GM18907 (cell line): ENCODE measurements around the gene CYP2F1.
"Not testable (repeated sequence)": the region's sequence is repeated elsewhere in the genome, so short reads cannot be mapped to it uniquely, and the experiment has no call there.

ENCODE experiments used
- ATAC-seq: cut with Tn5 transposase; IDR thresholded peaks from one replicate; pipeline ENCODE4 v1.9.1; 2021; ENCODE audit warnings: mild to moderate bottlenecking, moderate library complexity; ENCODE audit not compliant: unreplicated experiment

CYP2F1 gene

DNA sequence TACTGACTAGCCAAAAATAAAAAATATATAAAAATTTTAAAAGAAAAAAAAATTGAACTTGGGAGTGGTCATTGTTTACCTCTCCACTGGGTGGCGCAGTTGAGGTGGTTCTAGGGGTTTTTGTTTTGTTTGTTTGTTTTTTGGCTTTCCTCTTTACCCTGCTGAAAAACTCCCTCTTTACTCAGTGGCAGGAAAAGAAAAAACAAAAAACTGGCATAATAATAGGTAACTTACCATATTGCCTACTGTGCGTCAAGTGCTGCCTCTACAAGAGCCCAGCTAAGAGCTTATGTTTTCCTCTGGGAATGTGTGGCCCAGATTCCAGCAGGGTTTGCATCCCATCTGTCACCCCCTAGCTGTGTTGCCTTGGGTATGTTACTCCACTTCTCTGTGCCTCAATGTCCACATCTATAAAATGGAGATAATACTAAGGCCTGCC is 12.6 kb downstream of the CYP2F1 start:
- ATAC-seq: not testable (repeated sequence)

DNA sequence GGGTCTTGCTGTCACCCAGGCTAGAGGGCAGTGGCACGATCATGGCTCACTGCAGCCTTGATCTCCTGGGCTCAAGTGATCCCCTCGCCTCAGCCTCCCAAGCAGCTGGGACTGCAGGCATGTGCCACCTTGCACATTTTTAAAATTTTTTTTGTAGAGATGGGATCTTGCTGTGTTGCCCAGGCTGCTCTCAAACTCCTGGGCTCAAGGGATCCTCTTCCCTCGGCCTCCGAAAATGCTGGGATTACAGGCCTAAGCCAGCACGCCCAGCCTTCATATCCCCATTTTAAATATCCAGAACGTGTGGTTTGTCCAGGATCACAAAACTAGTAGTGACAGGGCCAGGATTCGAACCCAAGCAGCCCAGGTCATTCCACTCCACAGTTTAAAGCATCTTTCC is 13.1 kb downstream of the CYP2F1 start:
- ATAC-seq: not testable (repeated sequence)

DNA sequence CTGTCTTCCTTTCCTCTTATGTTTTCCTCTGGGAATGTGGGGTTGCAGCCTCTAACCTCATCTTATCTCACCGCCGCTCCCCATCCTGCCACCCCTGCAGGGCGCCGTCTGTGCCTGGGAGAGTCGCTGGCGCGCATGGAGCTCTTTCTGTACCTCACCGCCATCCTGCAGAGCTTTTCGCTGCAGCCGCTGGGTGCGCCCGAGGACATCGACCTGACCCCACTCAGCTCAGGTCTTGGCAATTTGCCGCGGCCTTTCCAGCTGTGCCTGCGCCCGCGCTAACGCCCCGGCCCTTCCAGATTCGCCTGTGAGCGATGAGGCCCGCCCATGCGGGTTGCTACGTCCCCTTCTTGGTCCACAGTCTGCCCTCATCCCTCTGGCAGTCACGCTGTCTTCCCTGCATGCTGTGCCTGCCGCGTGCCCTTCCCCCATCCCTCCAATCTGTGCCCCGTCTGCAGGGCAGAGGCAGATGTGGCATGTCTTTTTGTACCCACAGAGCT is 13.6 kb downstream of the CYP2F1 start:
- ATAC-seq: not testable (repeated sequence)

DNA sequence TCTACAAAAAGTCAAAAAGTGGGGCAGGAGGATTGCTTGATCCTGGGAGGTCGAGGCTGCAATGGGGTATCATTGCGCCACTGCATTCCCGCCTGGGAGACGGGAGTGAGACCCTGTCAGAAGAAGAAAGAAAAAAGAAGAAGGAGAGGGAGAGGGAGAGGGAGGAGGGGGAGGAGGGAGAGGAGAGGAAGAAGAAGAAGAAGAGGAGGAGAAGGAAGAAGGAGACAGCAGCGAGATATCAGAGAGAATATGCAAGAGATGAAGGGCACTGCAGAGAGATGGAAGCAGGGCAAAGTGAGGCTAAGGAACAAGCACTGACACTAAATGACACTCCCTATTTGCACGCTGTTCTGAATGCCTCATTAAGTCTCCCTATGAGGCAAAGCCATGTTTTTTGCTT is 14.5 kb downstream of the CYP2F1 start:
- ATAC-seq: no peak

DNA sequence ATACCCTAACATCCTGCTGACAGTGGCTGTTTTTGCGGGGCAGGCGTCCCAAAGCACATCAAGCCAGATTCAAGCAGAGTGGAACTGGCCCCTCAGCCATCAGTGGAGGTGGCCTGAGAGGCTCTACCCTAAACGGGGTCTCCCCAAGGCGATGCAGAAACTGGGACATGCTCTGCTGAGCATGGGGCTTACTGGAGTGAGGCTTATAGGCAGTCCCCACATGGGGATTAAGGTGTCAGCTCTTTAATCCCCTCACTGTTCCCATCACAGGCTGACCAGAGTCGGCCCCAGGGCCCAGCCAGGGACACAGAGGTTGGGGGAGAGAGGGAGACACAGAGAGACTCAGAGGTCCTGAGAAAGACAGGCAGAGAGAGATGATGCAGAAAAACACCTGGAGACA is 17.0 kb downstream of the CYP2F1 start:
- no peak for ATAC-seq

DNA sequence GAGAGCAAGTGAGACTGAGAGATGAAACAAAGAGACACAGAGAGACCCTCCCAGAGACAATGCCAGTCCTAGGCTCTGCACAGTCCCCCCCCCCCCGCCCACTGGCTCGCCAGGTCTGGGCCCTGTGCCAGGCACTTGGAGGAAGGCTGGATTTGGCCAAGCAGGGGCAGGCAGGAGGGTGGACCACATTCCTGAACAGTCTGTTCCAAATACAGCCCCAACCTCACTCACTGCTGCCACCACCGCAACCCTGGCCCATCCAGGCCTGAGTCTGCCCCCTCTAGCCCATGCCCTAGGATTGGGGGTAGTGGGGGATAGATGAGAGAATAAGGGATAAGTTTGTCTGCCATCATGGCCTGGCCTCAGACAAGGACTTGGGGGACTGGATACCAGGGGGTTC is 19.0 kb downstream of the CYP2F1 start:
- ATAC-seq: no peak

DNA sequence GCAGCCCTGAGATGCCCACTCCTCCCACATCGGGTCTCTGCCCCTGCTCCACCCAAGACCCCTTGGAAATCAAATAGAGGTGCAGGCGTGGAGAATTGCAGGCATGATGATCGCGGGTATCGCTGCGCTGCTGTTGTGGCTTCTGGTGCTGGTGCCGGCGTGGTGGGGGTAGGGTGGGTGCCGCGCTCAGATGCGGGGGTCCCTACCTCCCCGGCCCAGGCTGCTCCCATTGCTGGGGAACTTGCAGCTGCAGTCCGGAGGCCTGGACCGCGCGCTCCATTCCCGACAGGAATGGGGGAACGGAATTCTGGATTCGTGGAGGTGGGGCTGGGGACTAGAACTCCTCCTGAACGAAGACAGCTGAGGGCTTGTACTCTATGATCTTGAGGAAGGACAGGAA is 20.4 kb downstream of the CYP2F1 start:
- no peak for ATAC-seq

DNA sequence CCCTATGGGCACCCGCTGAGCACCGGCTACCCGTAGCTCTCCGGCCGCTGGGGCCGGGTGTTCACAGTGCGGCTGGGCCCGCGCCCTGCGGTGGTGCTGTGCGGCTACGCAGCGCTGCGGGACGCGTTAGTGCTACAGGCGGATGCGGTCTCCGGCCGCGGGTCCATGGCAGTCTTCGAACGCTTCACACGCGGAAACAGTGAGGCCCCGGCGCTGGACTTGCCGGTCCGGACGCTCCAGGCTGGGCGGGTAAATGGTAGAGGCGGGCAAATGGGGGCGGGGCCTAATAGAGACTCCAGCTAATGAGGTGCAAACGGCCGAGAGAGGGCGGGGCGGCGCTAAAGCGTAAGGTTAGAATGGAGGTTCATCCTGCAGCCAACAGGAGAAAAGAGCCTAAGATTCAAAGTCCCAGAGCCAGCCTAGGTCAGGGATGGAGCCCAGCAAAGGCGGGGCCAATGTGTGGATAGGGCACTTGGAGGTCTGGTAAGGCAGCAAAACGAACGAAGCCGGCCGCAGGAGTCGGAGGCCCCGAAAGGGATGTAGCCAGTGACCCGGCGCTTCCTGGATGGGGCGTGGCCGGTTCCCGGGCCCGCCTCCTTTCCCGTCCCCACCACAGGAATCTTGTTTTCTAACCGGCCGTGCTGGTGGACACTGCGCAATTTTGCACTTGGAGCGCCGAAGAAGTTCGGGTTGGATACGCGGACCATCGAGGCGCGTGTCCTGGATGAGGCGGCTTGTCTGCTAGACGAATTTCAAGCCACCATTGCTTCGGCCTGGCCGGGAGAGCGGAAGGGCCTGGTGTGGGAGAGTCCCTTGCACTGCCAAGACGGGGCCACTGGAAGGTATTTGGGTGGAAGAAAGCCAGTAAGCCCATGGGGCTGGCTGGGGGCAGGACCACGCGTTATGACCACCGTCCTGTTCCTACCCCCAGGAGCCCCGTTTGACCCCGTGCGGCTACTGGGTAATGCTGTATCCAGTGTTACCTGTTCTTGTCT is 21.5 kb downstream of the CYP2F1 start:
- not testable (repeated sequence) for ATAC-seq

DNA sequence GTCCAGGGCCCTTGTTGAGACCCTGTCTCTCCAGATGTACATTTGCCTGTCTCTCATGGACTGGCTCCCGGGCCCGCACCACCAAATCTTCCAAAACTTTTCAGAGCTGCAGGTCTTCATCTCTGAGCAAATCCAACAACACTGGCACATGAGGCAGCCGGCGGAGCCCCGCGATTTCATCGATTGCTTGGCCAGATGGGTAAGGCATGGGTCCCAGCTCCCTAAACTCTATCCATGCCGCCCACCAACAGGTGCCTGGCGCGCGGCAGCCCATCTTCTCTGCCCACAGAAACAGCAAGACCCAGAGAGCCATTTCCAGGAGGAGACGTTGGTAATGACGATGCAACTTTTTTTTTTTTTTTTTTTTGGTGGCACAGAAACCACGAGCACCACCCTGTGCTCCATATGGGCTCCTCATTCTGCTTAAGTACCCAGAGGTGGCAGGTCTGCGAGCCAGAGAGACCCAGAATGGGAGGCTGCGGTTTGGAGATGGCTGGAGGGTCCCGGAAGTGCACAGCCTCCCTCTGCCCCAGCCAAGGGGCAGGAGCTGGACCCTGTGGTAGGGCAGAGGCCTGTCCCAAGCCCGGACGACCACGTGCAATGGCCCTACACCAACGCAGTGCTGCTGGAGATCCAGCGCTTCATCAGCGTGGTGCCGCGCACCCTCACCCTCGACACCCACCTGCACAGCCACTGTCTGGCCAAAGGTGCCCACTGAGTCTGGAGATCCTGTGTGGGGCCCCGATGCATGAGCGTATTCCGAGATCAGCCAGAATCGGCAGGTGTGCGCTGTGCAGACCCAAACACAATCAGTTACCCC is 22.6 kb downstream of the CYP2F1 start:
- no peak for ATAC-seq

DNA sequence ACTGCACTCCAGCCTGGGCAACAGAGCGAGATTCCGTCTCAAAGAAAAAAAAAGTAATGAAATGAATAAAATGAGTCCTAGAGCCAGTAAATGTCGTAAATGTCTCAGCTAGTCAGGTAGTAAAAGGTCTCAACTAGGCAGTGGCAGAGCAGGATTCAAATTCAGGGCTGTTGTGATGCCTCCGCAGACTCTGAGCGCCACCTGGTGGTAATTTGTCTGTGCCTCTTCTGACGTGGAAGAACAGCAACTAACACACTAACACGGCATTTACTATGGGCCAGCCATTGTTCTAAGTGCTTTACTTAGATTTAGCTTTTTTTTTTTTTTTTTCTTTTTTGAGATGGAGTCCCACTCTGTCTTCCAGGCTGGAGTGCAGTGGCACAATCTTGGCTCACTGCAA is 30.2 kb downstream of the CYP2F1 start:
- no peak for ATAC-seq

DNA sequence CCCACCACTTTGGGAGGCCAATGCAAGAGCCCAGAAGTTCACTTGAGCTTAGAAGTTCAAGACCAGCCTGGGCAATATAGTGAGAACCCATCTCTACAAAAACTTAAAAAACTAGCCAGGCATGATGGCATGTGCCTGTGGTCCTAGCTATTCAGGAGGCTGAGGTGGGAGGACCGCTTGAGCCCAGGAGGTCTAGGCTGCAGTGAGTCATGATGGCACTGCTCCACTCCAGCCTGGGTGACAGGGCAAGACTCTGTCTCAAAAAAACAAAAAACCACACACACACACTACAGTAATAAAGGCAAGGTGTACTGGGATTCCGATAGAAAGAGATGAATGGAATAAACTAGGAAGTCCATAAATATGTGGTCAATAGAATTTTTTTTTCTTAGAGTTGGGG is 35.6 kb downstream of the CYP2F1 start:
- no peak for ATAC-seq

DNA sequence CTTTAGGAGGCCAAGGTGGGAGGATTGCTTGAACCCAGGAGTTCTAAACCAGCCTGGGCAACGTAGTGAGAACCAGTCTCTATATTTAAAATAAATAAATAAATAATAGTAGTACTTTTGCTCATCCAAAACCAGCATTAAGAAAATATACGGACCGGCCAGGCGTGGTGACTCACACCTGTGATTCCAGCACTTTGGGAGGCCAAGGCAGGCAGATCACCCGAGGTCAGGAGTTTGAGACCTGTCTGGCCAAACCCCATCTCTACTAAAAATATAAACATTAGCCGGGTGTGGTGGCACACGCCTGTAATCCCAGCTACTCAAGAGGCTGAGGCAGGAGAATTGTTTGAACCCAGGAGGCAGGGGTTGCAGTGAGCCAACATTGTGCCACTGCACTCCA is 36.8 kb downstream of the CYP2F1 start:
- not testable (repeated sequence) for ATAC-seq

DNA sequence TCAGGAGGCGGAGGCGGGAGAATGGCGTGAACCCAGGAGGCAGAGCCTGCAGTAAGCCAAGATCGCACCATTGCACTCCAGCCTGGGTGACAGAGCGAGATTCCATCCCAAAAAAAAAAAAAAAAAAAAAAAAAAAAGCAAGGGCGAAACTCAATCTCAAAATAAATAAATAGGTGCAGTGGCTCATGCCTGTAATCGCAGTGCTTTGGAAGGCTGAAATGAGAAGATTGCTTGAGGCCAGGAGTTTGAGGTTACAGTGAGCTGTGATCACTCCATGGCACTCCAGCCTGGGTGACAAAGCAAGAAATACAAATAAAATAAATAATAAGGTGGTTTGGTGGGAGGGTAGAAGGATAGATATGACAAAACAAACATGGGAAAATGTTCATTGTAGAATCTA is 39.8 kb downstream of the CYP2F1 start:
- ATAC-seq: no peak

DNA sequence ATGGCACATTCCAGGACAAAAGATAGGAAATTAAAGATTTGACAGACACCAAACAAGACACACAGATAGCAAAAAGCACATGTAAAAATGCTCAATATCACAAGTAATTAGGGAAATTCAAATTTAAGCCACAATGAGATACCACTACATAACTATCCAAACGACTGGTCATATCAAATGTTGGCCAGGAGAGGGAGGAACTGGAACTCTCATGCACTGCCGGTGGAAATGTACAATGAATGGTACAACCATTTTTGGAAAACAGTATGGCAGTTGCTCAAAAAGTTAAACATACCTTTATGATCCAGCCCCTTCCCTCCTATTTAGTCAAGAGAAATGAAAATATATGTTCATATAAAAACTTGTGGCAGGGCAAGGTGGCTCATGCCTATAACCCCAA is 42.0 kb downstream of the CYP2F1 start:
- no peak for ATAC-seq

DNA sequence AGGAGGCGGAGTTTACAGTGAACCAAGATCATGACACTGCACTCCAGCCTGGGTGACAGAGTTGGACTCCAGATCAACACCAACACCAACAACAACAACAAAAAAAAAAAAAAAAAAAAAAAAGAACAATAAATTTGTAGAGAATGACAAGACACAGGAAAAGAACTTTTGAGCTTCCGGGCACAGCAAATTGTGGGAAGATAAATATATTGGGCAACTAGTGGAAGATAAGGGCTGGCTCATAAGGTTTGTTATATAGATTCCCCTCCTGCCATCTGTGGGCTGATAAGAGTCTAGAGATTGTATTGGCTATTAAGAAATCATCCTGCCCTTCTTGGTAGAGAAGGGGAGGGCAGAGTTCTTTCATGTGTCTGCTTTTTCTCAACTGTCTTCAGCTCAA is 45.6 kb downstream of the CYP2F1 start:
- ATAC-seq: no peak

DNA sequence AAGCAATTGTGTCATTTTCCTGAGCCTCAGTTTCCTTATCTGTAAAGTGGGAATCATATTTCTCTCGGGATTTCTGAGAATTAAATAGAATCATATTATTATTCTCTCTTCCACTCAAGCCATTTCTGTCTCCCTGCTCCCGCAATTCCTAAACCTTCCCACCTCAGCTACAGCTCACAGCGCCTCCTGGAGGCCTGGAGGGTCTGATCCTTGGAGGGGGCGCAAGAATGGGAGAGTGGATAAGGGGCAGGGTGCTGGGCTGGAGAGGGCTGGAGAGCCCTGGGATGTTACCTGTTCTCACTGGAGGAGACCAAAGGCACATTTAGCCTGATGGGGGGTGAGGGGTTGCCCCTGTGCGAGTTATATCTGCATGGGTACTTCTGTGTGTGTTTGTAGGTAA is 47.7 kb downstream of the CYP2F1 start:
- no peak for ATAC-seq

DNA sequence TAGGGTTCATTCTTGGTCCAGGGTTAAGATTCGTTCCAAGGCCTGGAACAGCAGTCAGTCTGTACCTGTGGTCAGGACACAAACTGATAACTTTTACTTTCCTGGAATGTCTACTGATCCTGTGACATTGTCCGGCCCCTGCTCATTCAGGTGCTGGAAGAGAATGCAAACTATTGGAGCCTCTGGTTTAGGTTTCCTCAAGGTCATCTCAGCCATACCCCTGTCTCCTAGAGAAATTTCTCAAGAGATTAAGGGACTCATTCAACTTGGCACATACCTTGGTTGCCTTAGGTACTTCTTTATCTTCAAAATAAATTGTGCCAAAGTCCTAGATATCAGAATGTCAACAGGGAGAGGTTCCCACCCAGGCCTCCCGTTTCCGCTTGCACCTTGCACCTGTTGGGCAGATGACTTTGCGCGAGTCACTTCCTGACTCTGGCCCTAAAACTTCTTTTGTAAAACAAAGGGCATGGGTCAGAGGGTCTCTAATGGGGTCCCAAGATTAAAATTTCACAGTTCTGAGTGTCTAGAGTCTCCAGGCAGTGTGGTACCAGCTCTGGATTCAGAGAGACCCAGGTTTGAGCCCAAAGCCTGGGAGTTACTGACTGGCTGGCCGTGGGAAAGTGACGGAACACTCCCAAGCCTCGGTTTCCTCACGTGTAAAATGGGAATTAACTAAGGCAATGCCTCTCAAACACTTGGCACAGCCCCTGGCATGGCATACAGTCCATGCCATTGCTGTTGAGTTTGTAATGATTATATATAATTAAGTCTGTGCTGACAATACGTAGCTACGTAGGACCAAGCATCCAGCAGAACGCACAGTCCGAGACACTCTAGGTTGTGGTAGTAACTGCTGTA is 52.9 kb downstream of the CYP2F1 start:
- ATAC-seq: no peak

DNA sequence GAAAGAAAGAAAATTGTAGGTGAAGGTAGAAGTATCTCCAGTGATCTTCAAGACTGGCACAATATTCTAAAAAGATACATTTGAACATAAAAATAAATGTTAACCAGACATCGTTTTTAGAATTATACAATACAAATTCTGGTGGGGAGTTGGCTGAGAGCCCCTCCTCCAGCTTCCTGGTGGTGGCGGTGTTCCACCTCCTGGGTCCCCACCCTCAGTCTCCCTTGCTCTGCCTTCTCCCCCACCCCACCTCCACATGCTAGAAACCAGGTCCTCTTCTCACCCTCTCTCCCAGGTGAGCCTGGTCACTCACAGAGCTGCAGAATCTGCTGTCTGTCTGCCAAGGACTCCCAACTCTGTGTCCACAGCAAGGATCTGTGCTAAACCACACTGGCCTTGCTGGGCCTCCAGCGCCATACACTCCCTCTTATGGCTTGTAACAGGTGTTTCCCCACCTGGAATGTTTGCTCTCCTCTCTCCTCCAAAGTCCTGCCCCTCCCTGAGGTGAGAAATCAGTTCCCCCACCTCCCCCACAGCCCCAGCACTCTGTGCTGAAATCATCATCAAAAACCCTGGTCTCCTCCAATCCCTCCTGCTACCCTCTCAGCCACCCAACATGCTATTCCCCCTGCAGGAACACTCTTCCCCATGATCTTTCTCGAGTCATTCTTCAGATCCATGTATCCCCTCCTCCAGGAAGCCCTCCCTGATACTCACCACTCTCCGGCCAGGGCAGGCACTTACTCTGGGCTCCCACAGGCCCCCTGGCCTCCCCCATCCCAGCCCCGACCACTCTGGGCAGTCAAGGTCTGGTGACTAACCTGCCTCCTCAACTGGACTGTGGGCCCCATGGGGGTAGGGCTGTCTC is 58.3 kb downstream of the CYP2F1 start:
- ATAC-seq: no peak

DNA sequence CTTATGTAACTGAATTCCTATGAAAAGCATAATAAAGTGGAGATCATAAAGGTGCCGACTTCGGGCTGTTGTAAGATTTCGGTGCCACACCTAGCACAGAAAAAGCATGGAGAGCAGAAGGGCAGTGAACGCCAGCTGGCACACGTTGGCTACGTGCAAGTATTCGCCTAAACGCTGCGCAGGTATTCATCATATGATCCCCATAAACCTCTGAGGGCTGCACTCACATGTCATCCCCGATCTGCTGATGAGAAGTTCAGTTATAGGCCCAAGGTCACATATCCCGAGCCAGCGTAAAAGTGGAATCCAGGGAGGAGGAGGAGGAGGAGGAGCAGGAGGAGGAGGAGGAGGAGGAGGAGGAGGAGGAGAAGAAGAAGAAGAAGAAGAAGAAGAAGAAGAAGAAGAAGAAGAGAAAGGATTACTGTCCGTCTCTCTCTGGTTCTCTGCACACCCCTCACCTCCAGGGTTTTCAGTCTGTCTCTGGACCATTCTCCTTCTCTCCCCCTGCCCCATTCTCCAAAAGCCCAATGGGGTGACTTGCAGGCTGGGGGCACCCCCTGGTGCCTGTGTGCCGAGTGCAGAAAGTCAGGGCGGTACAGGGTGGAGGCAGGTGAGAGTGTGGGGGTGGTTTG is 60.2 kb downstream of the CYP2F1 start:
- no peak for ATAC-seq
